Neural progenitor cell (in vitro differentiated cells): ENCODE results near the gene ACTRT2. TPM values are rescaled to one million over a fixed set of nuclear protein-coding genes. Genes with fewer than 3 reads are reported as not detected.

Experiments used
- DNase-seq: peaks from one replicate; pipeline ENCODE4 v3.0.0-alpha.2; 2016; ENCODE audit warnings: low spot score
- H2AFZ ChIP-seq: fragments of 200-600 bp; sonication (generic); replicated peaks from 2 replicates; pipeline ENCODE4 v1.6.1; 2016; ENCODE audit warnings: antibody characterized with exemption
- H3F3A ChIP-seq: fragments of 200-600 bp; sonication (generic); 2 replicates; pipeline ENCODE4 v1.6.1; 2016; ENCODE audit warnings: antibody characterized with exemption, low read depth
- H3K27ac ChIP-seq: fragments of 200-600 bp; sonication (generic); 2 replicates; pipeline ENCODE4 v1.5.1; 2016; ENCODE audit warnings: mild to moderate bottlenecking
- H3K27me3 ChIP-seq: fragments of 200-600 bp; sonication (generic); 2 replicates; pipeline ENCODE4 v1.6.1; 2016; ENCODE audit warnings: mild to moderate bottlenecking, moderate library complexity
- H3K36me3 ChIP-seq: fragments of 200-600 bp; sonication (generic); 2 replicates; pipeline ENCODE4 v1.5.1; 2016
- H3K4me1 ChIP-seq: fragments of 200-600 bp; sonication (generic); 2 replicates; pipeline ENCODE4 v1.6.1; 2016; ENCODE audit warnings: mixed run types
- H3K4me2 ChIP-seq: fragments of 200-600 bp; sonication (generic); 2 replicates; pipeline ENCODE4 v1.6.1; 2016
- H3K4me3 ChIP-seq: fragments of 200-600 bp; sonication (generic); 2 replicates; pipeline ENCODE4 v1.5.1; 2016
- H3K79me2 ChIP-seq: fragments of 200-600 bp; sonication (generic); 2 replicates; pipeline ENCODE4 v1.6.1; 2016; ENCODE audit warnings: low read depth
- H3K9ac ChIP-seq: fragments of 200-600 bp; sonication (generic); 2 replicates; pipeline ENCODE4 v1.6.1; 2016
- H3K9me3 ChIP-seq: fragments of 200-600 bp; sonication (generic); 2 replicates; pipeline ENCODE4 v1.5.1; 2016; ENCODE audit warnings: low read depth
- H4K20me1 ChIP-seq: fragments of 200-600 bp; sonication (generic); 2 replicates; pipeline ENCODE4 v1.6.1; 2016; ENCODE audit warnings: low read depth
- H3K27ac Mint-ChIP-seq: 3 replicates; pipeline ENCODE4 v1.8.0; 2021; ENCODE audit warnings: mixed read lengths
- H3K27me3 Mint-ChIP-seq: 2 replicates; pipeline ENCODE4 v1.8.0; 2022; ENCODE audit warnings: low read depth, mild to moderate bottlenecking, inconsistent platforms, moderate library complexity, mixed read lengths; ENCODE audit not compliant: insufficient read depth
- H3K36me3 Mint-ChIP-seq: 3 replicates; pipeline ENCODE4 v1.8.0; 2021; ENCODE audit warnings: mixed read lengths
- H3K4me1 Mint-ChIP-seq: 3 replicates; pipeline ENCODE4 v1.8.0; 2021; ENCODE audit warnings: mixed read lengths
- H3K4me3 Mint-ChIP-seq: 3 replicates; pipeline ENCODE4 v1.8.0; 2021; ENCODE audit warnings: mild to moderate bottlenecking, moderate library complexity, mixed read lengths
- H3K9me3 Mint-ChIP-seq: 3 replicates; pipeline ENCODE4 v1.8.0; 2020; ENCODE audit warnings: mixed read lengths
- EZH2 ChIP-seq: fragments of 200-600 bp; sonication (generic); IDR thresholded peaks from 2 replicates; pipeline ENCODE4 v1.6.1; 2017; ENCODE audit warnings: antibody characterized with exemption, mild to moderate bottlenecking, moderate library complexity
- EZH2phosphoT487 ChIP-seq: fragments of 200-600 bp; sonication (generic); IDR thresholded peaks from 2 replicates; pipeline ENCODE4 v1.6.1; 2017; ENCODE audit warnings: antibody characterized with exemption
- total RNA-seq: library from RNA; depleted of rRNA; stranded (reverse); fragments of >200 nt; gene quantifications from 2 replicates; pipeline ENCODE4 v1.2.3, GENCODE V29; 2015; ENCODE audit warnings: low replicate concordance
- TF ChIP-seq, protein P1 (sequence below): fragments of 200-600 bp; sonication (generic); IDR thresholded peaks from 2 replicates; pipeline ENCODE4 v1.5.1; 2017; ENCODE audit warnings: antibody characterized with exemption, mild to moderate bottlenecking

The ACTRT2 gene
- total RNA-seq, 1 donor from 2014 or later: not detected

- peaks cover 24% of the 10 kb centered on the region for H3K27me3 Mint-ChIP-seq
- no peak for DNase-seq
These were observed 33.8 kb downstream of the ACTRT2 start for GRCh38 chr1:3055051-3055450.

DNA sequence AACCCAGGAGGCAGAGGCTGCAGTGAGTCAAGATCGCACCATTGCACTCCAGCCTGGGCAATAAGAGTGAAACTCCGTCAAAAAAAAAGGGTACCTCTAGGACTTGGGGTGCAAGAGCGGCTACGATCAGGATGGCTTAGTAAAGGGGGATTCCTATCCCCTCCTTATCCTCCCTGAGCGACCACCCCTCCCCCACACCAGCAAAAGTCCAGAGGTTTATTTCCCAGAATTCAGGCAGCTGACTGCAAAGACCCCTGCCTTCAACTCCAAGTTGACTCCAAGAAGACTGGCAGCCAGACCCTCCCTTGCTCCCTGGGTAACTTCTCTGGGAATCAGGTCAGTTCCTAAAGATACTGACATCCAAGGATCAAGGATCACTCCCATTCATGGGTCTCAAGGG lies 35.4 kb downstream of the ACTRT2 start:
- Mint-ChIP-seq H3K27ac (no peak overlapping the region), H3K27me3 (peaks cover 31% of the 10 kb centered on the region), H3K4me3 (no peak overlapping the region), H3K36me3 (no peaks in the 10 kb centered on the region), H3K4me1 (peaks cover 5% of the 10 kb centered on the region), H3K9me3 (peaks cover 13% of the 10 kb centered on the region)
- H3F3A ChIP-seq: no peaks in the 10 kb centered on the region
- H4K20me1 ChIP-seq: no peaks in the 10 kb centered on the region
- no peak for DNase-seq
- TF ChIP-seq EZH2: no peak
- no peak for TF ChIP-seq EZH2phosphoT487
- TF ChIP-seq, protein P1, sequence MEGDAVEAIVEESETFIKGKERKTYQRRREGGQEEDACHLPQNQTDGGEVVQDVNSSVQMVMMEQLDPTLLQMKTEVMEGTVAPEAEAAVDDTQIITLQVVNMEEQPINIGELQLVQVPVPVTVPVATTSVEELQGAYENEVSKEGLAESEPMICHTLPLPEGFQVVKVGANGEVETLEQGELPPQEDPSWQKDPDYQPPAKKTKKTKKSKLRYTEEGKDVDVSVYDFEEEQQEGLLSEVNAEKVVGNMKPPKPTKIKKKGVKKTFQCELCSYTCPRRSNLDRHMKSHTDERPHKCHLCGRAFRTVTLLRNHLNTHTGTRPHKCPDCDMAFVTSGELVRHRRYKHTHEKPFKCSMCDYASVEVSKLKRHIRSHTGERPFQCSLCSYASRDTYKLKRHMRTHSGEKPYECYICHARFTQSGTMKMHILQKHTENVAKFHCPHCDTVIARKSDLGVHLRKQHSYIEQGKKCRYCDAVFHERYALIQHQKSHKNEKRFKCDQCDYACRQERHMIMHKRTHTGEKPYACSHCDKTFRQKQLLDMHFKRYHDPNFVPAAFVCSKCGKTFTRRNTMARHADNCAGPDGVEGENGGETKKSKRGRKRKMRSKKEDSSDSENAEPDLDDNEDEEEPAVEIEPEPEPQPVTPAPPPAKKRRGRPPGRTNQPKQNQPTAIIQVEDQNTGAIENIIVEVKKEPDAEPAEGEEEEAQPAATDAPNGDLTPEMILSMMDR: no peak
- H3K36me3 ChIP-seq: no peaks in the 10 kb centered on the region
- no peaks in the 10 kb centered on the region for H3K9me3 ChIP-seq
- H3K4me1 ChIP-seq: peaks cover 1% of the 10 kb centered on the region
- no peak overlapping the region for H3K4me3 ChIP-seq
- H3K4me2 ChIP-seq: no peak overlapping the region
- no peaks in the 10 kb centered on the region for H3K79me2 ChIP-seq
- H2AFZ ChIP-seq: no peak overlapping the region
- no peak overlapping the region for H3K9ac ChIP-seq
- H3K27ac ChIP-seq: no peak overlapping the region
- H3K27me3 ChIP-seq: peaks cover 75% of the 10 kb centered on the region

More at GRCh38 chr1:3055051-3055450, 33.8 kb downstream of the ACTRT2 start:
- Mint-ChIP-seq H3K36me3 (no peaks in the 10 kb centered on the region), H3K4me1 (no peaks in the 10 kb centered on the region), H3K4me3 (no peak overlapping the region), H3K9me3 (peaks cover 13% of the 10 kb centered on the region), H3K27ac (no peak overlapping the region)
- Histone ChIP-seq H3K4me3 (no peak overlapping the region), H3F3A (no peaks in the 10 kb centered on the region), H3K36me3 (no peaks in the 10 kb centered on the region), H3K4me2 (no peak overlapping the region), H3K4me1 (no peaks in the 10 kb centered on the region), H4K20me1 (no peaks in the 10 kb centered on the region), H2AFZ (no peak overlapping the region), H3K9me3 (no peaks in the 10 kb centered on the region), H3K27ac (no peak overlapping the region), H3K9ac (no peak overlapping the region), H3K27me3 (peaks cover 59% of the 10 kb centered on the region), H3K79me2 (no peaks in the 10 kb centered on the region)
- TF ChIP-seq EZH2 (no peak), EZH2phosphoT487 (no peak)
- TF ChIP-seq, protein P1: no peak

DNA sequence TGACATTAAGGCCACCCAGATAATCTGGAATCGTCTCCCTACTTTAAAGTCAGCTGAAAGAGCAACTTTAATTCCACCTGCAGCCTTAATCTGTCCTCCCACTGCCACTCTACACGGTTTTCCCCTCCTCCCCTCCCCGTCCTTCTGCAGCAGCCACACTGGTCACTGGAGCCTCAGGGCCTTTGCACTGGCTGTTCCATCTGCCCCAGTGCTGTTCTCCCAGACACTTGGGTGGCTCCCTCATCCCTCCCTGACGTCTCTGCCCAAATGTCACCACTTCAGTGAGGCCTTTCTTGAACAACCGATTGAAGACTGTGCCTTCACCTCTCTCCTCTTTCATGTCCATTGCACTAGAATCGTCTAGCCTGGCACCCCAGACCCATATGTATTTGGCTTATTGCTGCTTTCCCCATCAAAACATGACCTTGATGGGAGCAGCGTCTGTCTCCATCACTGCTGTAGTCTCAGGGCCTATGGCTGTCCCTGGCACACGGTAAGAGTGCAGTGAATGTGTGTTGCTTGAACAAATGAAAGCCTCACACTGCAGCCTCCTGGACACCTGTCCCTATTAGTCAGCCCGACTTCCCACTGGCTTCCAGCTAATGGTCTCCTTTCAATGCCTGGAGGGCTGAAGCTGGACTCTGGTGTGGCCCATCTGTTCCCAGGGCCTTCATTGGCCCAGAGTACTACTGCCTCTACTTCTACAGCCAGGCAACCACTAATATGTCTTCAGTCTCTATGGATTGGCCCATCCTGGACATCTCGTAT lies 37.2 kb downstream of the ACTRT2 start:
- Histone ChIP-seq H4K20me1 (no peaks in the 10 kb centered on the region), H3K9ac (no peak overlapping the region), H3K27me3 (peaks cover 93% of the 10 kb centered on the region), H3K4me3 (no peak overlapping the region), H3F3A (peaks cover 7% of the 10 kb centered on the region), H2AFZ (no peak overlapping the region), H3K9me3 (no peaks in the 10 kb centered on the region), H3K79me2 (no peaks in the 10 kb centered on the region), H3K4me1 (peaks cover 18% of the 10 kb centered on the region), H3K27ac (no peak overlapping the region), H3K4me2 (no peak overlapping the region), H3K36me3 (no peaks in the 10 kb centered on the region)
- TF ChIP-seq, protein P1: no peak
- no peak for TF ChIP-seq EZH2
- no peak for TF ChIP-seq EZH2phosphoT487
- Mint-ChIP-seq H3K27ac (no peak overlapping the region), H3K4me3 (no peak overlapping the region), H3K27me3 (peaks cover 34% of the 10 kb centered on the region), H3K4me1 (peaks cover 10% of the 10 kb centered on the region), H3K36me3 (no peaks in the 10 kb centered on the region), H3K9me3 (peaks cover 4% of the 10 kb centered on the region)
- no peak for DNase-seq
